ENCODE results near the gene ROGDI.

DNA sequence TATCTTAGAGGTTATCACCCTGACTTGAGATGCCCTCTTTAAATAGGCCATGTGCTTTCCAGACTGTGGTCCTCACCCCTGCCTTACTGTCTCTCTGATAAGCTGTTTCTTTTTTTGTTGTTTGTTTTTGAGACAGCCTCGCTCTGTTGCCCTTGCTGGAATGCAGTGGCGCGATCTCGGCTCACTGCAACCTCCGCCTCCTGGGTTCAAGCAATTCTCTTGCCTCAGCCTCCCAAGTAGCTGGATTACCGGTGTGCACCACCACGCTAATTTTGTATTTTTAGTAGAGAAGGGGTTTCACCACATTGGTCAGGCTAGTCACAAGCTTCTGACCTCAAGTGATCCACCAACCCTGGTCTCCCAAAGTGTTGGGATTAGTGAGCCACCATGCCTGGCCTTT is 13.5 kb downstream of the ROGDI start:
- TF ChIP-seq, protein P1, sequence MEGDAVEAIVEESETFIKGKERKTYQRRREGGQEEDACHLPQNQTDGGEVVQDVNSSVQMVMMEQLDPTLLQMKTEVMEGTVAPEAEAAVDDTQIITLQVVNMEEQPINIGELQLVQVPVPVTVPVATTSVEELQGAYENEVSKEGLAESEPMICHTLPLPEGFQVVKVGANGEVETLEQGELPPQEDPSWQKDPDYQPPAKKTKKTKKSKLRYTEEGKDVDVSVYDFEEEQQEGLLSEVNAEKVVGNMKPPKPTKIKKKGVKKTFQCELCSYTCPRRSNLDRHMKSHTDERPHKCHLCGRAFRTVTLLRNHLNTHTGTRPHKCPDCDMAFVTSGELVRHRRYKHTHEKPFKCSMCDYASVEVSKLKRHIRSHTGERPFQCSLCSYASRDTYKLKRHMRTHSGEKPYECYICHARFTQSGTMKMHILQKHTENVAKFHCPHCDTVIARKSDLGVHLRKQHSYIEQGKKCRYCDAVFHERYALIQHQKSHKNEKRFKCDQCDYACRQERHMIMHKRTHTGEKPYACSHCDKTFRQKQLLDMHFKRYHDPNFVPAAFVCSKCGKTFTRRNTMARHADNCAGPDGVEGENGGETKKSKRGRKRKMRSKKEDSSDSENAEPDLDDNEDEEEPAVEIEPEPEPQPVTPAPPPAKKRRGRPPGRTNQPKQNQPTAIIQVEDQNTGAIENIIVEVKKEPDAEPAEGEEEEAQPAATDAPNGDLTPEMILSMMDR (IDR thresholded peaks at IDR 0.05) = no peak
- TF ChIP-seq POLR2A (IDR thresholded peaks at IDR 0.05) = no peak
